Activated CD8-positive, alpha-beta memory T cell treated with anti-CD3 and anti-CD28 coated beads, Interleukin-2, amount 10 ng/mL, durations not matched to agents 7 days and 5 days (primary cell): Measurements from ENCODE around the gene KMT2C. TPM values are rescaled to one million over a fixed set of nuclear protein-coding genes. Genes with fewer than 3 reads are reported as not detected.

Experiments used
- total RNA-seq, 2 experiments: library from RNA; stranded (reverse); gene quantifications; one replicate each; pipeline ENCODE4 v1.2.3, GENCODE V29; 2021

Gene KMT2C
- total RNA-seq, 2 experiments from 2014 or later, result 58.2 to 86.6 TPM

Other genes with a start within 250 kb of the KMT2C start
- 10 to 100 TPM; 18.0 to 20.6 TPM for gene XRCC2, start 240.1 kb upstream of the KMT2C start, total RNA-seq